DMS79 (cell line): Measurements from ENCODE around the gene IGLON5.

Source experiments
- DNase-seq: peaks from one replicate; lab custom pipeline; 2025; lab: John Stamatoyannopoulos, UW

The IGLON5 gene

GRCh38 chr19:51311351-51312257 lies at the start of gene IGLON5:
Gene IGLON5, plus strand, starts transcription at chr19:51311644. Its CDS starts 204 bp downstream, at chr19:51311848.
- peak; percentile 35 for DNase-seq

DNA sequence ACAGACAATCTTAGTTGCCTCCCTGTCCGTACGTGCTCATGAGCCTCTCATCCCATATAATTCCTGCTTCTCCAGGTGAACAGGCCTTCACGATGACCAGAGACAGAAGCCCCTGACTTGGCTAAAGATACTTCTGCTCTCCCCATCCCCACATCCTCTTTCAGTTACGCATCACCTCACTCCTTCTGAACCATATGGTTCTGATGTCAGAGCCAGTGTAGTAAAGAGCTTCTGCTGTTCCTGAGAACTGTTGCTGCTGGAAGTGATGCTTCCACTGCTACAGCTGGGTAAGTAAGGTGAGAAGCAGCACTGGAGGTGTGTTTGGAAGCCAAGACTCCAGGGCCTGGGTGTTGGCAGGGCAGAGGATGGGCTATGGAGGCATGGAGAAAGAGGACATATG lies 47.6 kb upstream of the IGLON5 start:
- no peak for DNase-seq

DNA sequence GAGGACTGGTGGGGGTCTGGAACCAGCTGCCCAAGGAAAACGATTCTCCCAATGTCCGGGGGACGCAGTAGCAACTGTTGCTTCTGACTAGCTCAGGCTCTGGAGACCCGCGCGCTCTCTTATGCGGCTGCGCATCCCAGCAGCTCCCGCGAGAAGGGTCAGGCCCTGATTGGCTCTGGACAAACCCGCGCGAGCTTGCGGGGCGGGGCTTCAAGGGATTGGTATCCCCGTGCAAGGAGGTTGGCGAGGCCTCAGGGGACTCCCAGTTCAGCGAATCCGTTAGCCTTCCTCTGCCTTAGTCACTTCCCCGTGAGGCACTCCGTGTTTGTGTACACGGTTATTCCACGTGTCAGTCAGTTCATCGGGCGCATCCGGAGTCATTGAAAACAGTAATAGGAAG lies 40.4 kb upstream of the IGLON5 start:
- no peak for DNase-seq

DNA sequence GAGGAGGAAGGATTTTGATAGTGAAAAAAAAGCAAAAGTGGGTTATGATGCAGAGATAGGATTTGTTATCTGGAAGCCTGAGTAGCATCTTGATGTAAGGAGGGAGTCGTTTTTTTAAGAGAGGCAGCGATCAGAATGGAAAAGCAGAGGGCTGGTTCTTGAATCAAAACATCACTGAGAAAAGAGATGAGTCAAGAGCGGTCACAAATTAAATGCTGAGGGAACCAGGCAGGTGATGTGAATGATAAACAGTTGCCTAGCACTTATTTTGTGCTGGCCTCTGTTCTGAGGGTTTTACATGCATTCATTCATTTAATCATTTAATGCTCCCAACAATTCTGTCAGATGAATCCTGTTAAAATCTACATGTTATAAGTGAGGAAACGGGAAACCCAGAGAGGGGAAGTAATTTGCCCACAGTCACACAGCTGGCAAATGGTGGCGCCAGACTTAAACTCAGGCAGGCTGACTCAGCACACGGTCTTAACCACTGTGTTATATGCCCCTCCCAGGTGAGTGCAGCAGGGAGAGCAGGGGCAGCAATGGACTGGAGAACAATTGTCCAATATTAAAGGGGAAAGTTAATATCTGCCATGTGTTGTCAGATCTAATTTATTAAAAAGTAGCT lies 39.1 kb upstream of the IGLON5 start:
- DNase-seq = no peak

DNA sequence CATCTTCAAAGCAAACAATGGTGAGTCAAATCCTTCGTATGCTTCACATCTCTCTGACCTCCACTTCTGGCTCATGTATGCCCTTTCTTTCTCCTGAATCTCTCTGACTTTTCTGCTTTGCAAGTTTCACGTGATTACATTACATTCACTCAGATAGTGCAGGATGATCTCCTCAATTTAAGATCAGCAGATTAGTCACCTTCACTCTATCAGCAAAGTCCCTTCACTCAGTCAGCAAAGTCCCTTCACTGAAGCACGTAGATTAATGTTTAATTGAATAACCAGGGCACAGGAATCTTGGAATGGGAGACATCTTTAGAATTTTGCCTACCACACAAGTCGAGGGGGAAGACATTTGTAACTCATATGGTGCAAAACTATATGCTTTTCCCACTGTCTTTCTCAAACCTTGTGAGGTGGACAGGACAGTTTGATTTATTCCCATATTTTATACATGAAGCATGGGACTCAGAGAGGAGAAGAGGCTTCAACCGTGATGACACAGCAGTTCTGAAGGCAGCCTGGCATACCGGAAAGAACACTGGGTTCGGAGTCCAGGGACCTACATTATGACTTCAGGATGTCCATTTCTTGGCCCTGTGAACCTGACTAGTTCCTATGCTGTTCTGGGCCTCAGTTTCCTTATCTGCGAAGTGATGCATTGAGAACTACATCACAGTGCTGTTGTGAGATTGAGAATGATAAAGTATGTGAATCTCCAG lies 37.2 kb upstream of the IGLON5 start:
- no peak for DNase-seq

- DNase-seq = no peak
Measured at GRCh38 chr19:51277112-51277511, 34.3 kb upstream of the IGLON5 start.

DNA sequence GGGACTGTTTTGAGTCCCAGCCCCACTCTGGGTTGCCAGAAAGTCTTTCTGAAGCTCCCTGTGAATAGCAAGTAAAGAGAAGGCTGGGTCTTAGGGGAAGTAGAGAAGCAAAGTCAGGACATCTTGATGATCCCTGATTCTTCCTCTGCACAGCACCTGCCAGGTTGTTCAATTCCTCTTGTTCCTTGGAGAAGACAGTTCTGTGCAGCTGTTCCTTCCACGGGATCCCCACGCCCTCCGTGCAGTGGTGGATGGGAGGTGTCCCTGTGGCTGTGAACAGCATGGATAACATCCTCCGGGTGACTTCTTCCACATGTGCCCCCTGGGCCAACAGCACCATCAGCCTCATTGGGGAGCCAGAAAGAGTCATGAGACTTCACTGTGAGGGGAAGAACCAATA lies 29.1 kb upstream of the IGLON5 start:
- no peak for DNase-seq

DNA sequence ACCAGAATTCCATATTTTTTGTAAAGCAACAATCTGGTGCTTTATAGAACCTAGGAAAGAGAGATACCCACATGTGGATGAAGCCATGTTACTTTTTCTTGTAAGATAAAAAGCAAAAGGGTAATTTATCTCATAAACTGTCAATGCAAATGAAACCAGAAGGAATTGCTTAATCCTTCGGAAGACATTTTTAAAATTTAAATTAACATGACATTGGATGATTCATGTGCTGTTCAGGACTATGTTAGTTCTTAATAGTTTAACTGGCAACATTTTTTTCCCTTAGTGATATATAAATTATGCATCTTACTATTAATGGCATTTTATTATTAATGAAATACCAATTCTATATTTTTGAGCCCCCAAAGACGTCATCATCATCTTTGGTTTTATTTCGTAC lies 25.8 kb upstream of the IGLON5 start:
- DNase-seq = no peak

- no peak for DNase-seq
Measured at GRCh38 chr19:51289635-51290034, 21.8 kb upstream of the IGLON5 start.

GRCh38 chr19:51292971-51293370 lies 18.5 kb upstream of the IGLON5 start:
- DNase-seq = no peak

GRCh38 chr19:51293571-51294210 lies 17.8 kb upstream of the IGLON5 start:
- DNase-seq = no peak

GRCh38 chr19:51294211-51294976 lies 17.1 kb upstream of the IGLON5 start:
- DNase-seq = no peak

DNA sequence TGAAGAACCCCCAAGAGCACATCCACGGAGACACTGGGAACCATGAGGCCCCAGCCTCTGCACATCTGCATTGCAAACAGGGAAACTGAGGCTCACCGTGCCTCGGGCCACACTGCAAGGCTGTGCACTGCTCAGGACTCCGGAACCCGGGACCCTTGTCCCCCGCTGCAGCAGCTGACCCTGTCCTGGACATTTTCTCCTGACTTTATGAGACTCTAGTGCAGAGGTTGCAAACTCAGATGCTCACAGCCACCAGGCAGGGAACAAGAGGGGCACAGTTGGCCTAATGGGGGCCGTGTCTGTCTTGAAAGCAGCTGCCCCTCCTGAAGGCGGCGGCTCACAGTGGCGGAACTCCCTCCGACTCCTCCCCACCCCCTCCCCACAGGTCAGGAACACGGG lies 16.5 kb upstream of the IGLON5 start:
- DNase-seq = no peak

DNA sequence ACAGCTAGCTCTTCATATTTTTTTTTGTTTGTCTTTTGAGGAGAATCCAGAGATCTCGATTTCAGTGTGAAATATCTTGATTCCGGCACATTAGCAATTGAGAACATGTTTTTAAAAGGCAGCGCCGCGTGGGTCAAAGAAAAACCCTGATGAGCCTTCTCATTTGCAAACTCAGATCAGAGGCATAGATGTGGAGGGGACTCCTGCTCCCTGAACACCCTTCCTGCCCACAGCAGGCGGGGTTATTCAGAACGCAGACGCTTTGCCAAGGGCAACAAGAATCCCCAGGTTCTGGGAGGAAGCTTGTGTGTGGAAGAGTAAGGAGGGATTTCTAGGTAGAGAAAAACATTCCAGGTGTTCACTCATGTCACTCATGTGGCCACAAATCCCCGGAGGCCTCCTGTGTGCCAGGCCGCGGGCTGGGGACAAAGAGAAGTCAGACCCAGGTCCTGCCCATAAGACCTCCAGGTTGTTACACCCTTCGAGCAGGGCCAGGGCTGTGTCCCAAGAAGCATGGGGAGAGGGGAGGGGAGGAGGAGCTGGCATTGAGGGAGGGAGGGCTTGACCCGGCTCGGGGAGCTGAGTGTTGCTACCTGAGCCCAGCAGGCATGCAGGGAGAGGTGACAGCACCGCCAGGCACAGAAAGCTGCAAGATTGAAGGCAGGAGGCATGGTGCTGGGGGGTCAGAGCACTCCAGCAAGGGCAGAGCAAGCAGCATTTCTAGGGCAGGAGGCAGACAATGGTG lies 15.9 kb upstream of the IGLON5 start:
- DNase-seq = peak; percentile 31

- no peak for DNase-seq
Measured at GRCh38 chr19:51296336-51297093, 14.9 kb upstream of the IGLON5 start.

GRCh38 chr19:51297406-51297805 lies 14.0 kb upstream of the IGLON5 start:
- DNase-seq = no peak

GRCh38 chr19:51301266-51301665 lies 10.2 kb upstream of the IGLON5 start:
- no peak for DNase-seq

- no peak for DNase-seq
Measured at GRCh38 chr19:51305479-51305878, 6.0 kb upstream of the IGLON5 start.

GRCh38 chr19:51316688-51317087 lies 5.2 kb downstream of the IGLON5 start:
- no peak for DNase-seq

DNA sequence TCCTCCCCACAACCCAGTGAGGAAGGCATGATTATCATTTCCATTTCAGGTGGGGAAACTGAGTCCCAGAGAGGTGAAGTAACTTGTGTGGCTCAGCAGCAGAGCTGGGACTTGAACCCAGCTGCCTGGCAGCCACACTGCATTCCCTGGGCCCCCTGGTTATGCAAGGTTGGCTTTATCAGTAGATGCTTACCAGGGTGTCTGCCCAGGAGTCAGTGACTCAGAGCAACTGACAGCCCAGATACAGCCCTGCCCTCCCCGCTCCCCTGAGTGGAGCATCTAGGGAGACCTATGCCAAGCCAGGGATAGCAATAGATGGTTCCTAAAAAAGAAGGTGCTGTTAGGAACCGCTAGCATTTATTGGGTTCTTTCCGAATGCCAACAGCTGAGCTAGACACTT lies 5.9 kb downstream of the IGLON5 start:
- DNase-seq = no peak
